AG09319 (cell line): ENCODE measurements around the gene PKIG.
"Not testable (repeated sequence)": the region's sequence is repeated elsewhere in the genome, so short reads cannot be mapped to it uniquely, and the experiment has no call there.

Experiments
- DNase-seq: peaks from one replicate; pipeline ENCODE4 v3.0.0-alpha.2; 2010; ENCODE audit warnings: low read depth; ENCODE audit errors: extremely low read depth
- TF ChIP-seq, protein P1 (sequence below): IDR thresholded peaks from 2 replicates; pipeline ENCODE4 v1.5.1; 2011; ENCODE audit warnings: low read depth, mild to moderate bottlenecking, inconsistent platforms, low read length, moderate library complexity

The PKIG gene

DNA sequence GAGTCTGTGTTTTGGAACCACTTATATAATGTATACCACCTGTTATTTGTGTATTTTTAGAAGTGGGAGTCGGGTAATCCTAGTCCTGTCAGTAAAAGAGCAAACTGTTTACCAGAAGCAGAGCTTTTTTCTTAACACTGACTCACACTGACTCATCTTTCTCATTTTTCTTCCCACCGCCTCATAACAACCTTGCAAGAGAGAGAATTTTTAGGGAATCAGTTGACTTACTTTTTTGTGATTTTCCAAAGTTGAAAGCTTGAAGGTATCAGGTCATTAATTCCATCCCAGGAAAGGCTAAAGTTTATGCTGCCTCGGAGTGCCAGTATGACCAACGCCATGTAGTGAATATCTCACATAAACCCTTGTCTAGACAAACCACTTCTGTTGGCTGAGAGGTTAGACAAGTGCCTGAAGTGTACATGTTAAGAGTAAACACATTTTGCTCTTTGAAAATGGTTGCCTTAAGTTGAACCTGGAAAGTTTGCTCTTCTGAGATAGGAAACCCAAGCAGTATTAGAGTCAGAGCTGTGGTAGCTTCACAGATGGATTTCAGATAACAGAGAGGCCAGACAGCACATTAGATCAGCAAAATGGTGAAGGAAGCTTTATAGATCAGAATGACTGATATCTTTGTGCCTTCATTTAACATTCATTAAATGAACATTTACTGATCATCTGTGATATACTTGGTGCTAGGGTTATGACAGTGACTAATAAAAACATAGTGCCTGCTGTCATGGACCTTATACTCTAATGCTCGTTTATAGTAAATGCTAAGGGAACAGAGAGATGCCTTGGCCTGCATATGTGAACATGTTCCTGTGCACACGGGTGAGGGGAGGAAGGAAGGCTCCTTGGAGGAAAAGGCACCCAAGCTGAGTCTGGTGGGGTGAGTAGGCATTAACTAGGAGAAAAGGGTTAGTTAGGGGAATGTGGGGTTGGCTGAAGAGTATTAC, 29.1 kb upstream of the PKIG start:
- peak; percentile 72 for DNase-seq
- TF ChIP-seq, protein P1, sequence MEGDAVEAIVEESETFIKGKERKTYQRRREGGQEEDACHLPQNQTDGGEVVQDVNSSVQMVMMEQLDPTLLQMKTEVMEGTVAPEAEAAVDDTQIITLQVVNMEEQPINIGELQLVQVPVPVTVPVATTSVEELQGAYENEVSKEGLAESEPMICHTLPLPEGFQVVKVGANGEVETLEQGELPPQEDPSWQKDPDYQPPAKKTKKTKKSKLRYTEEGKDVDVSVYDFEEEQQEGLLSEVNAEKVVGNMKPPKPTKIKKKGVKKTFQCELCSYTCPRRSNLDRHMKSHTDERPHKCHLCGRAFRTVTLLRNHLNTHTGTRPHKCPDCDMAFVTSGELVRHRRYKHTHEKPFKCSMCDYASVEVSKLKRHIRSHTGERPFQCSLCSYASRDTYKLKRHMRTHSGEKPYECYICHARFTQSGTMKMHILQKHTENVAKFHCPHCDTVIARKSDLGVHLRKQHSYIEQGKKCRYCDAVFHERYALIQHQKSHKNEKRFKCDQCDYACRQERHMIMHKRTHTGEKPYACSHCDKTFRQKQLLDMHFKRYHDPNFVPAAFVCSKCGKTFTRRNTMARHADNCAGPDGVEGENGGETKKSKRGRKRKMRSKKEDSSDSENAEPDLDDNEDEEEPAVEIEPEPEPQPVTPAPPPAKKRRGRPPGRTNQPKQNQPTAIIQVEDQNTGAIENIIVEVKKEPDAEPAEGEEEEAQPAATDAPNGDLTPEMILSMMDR = no peak

DNA sequence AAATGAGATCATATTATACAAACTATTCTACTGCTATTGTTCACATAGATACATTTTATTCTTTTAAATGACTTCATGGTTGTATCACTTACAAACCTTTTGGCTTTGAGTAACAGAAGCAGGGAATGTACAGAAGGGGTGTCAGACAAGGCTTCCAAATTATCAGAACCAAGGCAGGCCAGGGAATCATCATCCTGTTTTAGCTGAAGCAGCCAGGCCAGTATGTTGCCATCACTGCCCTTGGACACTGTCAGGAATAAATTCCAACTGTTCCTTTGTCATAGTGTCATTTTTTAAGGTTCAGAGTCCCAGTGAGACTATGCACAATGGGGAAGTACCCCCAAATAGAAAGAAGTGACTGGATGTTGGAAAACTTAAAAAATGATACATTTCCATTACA, 23.1 kb upstream of the PKIG start:
- no peak for DNase-seq
- TF ChIP-seq, protein P1 = no peak

DNA sequence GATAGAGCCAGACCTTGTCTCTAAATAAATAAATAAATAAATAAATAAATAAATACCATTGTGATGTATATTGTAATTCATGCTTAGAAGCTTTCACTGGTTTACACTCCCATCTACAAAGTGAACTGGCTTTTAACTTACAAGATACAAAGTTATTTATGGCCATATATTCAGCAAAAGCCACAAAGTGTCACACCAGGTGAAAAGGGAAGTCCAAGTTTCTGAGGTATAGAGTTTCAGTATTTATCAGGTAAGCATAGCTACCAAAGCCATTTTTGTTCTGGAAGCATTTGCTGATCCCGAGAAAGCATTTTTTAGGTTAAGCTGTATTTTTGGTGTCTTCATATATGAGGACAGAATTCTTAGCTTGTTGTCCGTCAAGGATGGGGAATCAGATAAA, 22.1 kb upstream of the PKIG start:
- no peak for DNase-seq

GRCh38 chr20:44560818-44561217, 21.6 kb upstream of the PKIG start:
- not testable (repeated sequence) for DNase-seq

More for the DNA sequence above, 22.1 kb upstream of the PKIG start:
- TF ChIP-seq, protein P1 = no peak

GRCh38 chr20:44561876-44562275, 20.5 kb upstream of the PKIG start:
- no peak for DNase-seq
- TF ChIP-seq, protein P1 = no peak

- TF ChIP-seq, protein P1 = no peak
- DNase-seq = no peak
These were observed 16.4 kb upstream of the PKIG start for GRCh38 chr20:44566018-44566417.

- DNase-seq = no peak
- TF ChIP-seq, protein P1 = no peak
These were observed 15.6 kb upstream of the PKIG start for GRCh38 chr20:44566811-44567210.
